Suppressor macrophage treated with lipopolysaccharide for 1 hour (primary cell): ENCODE measurements around the gene MIB2.

ENCODE experiments used
- DNase-seq, 3 donors: peaks; one replicate each; pipeline ENCODE4 v3.0.0-alpha.2; 2020 to 2022

MIB2 gene

DNA sequence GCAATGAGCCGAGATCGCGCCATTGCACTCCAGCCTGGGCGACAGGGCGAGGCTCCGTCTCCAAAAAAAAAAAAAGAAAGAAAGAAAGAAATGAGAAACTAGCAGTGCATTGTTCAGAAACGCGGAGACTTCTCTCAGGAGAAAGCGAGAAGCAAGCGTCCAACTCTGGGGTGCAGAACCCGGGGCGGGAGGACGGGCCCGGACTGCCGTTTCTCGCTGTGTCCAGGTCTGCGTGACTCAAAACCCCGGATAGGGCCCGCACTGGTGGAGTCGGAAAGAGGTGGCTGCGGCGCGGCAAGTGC lies 395 bp upstream of the MIB2 start:
- no peak for DNase-seq

DNA sequence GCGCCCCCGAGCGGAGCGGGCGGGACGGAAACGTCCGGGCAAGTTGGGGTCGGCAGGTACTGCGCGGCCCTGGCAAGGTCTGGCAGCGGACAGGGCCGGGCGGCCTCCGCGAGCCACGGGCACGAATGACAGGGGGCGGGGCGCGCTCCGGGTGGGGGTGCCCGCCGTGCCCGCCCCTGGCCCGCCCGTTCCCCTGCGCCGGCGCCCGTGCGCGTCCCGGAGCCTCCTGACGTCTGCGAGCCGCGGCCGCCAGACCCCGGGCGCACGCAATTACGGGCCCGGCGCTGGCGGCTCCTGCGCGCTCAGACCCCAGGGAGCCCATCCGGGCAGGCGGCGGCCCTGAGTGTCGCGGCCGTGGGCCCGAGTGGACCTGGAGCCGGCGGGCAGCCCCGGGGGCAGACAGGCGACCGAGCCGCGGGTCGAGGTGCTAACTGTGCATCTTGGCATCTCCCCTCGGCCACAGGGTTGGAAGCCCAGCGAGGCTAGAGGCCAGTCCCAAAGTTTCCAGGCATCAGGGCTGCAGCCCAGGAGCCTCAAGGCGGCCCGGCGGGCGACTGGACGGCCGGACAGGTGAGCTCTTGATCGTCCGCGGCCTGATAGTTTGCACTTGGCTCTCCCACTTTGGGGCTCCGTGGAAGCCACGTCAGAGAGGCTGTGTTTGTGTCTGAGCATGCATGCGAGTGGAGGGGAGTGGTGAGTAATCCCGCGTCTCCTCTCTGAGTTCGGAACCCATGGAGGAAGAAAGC lies 918 bp downstream of the MIB2 start:
- DNase-seq: peak; percentile 49 to 78 (median 51)

DNA sequence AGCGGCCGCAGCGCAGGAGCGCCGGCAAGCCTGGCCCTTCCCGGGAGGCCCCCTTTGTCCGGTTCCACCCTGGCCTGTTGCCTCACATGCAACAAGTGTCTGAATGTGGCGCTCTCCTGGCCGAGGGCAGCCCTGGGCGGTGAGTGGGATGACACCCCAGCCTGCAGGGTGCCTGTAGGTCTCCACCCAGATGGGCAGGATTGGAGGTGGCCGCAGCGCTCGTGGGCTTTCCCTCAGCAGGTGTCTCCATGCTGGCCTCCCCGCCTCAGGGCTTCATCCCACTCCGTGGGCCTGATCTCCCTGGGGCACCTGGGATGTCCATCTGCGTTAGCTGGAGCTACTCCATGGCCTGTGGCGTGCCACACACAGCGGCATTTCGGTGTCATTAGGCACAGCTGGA lies 1.5 kb downstream of the MIB2 start:
- no peak for DNase-seq

DNA sequence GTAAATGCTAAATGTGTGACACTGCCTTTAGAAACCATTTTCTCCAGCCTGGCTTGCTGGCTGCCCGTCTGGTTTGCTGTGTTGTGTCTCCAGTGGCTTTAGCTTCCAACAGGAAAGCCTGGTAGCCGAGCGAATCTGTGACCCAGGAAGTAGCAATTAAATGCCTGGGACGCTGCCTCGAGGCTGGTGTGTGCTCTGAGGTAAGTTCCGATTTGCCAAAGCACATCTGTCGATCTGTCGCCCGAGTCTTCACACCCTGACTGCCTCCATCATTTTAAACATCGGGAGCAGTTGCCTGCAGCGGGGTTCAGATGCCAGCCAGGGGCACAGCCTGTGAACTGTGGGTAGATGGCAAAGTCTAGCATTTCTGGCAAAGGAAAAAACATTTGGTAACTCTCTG lies 2.2 kb downstream of the MIB2 start:
- DNase-seq: no peak

DNA sequence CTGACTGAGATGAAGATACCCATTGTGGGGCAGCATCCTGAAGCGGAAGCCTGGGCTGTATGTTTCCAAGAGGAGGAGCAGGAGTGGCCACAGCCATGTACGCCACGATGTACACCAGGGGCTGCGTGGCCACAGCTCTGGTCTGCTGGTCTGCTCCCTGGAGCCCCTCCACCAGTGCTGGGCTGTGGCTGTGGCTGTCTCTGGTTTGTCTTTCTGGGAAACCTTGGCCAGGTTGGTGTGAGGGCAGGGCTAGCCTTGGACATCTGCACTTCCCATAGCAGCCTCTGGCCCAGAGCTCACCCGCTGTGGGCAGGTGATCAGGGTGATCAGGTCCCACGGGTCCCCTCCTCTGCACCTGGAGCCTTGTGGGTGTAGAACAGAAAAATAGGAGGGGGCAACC lies 2.6 kb downstream of the MIB2 start:
- DNase-seq: no peak

DNA sequence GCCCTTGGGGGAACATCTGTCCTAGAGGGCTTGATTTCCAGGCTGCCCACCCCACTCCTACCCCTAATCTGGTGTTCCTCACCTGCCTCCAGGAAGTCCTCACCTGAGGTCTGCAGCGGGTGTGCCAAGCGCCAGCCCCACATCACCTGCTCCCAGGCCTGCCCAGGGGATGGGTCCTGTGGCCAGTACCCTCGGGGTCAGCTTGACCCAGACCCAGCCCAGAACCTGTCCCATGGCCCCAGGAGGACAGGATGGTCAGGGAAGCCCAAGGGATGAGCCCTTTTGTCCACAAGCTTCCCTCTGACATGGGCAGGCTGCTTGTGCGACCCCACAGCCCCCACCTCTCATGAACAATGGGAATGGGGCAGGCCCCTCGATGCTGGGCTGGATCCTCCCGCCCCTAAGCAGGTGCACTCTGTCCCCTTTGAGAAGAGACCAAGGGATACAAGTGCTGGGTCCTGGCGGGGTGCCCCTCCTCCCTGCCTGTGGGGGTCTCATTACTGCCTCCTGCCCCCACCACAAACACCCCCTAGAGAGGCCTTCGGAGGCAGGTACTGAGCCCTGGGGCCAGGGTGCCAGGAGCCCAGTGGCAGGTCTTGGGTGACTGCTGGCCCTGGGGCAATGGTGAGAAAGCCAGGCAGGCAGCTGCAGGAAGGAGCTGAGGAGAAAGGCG lies 3.2 kb downstream of the MIB2 start:
- no peak for DNase-seq

DNA sequence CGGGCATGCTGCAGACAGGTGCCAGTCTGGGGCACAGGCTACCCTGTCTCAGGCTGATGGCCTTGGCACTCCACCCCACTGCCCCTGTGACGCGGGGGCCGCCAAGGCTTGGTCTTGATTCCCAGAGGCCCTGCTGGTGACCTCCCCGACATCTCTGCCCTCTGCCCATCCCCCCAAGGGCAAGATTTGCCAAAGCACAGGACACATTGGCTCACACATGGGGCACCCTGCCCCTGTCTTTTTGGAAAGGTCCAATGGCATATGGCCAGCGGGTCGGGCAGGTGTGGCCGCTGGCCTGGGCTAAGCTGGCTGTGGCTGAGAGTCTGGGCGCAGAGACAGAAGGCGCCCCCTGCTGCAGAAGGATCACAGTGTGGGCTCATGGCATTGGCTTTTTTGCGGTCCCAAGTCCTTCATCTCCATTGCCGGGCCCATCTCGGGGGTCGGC lies 4.6 kb downstream of the MIB2 start:
- peak; percentile 27 to 52 (median 32) for DNase-seq

DNA sequence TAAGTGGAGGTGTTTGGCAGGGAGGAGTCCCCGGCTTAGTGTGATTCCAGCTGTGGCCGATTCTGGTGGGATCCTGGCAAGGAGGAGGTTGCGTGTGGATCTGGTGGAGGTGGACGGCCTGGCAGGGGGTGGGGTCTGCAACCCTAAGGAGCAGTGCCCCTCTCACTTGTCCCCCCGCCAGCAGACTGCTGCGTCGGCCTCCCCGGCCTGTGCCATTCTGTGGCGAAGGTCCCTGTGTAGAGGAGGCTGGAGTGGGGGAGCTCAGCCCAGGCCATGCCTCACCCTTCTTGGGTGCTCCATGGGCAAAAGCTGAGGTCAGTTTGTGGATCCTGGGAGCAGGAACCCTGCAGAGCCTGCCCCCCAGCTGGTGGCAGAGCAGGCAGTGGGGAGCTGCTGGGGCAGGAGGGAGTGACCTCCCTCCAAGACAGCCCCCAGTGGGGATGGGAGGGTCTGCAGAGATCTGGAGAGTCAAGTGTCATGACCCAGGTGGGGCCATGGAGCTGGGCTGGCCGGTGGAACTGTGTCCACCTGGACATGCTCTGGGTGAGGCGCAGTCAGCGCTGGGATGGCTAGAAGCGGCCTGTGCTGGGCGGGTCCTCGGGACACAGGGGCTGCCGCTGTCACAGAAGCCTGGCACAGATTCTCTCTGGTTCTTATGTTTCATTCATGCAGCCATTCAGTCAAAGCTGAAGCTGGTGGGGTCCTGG lies 5.3 kb downstream of the MIB2 start:
- DNase-seq: no peak

DNA sequence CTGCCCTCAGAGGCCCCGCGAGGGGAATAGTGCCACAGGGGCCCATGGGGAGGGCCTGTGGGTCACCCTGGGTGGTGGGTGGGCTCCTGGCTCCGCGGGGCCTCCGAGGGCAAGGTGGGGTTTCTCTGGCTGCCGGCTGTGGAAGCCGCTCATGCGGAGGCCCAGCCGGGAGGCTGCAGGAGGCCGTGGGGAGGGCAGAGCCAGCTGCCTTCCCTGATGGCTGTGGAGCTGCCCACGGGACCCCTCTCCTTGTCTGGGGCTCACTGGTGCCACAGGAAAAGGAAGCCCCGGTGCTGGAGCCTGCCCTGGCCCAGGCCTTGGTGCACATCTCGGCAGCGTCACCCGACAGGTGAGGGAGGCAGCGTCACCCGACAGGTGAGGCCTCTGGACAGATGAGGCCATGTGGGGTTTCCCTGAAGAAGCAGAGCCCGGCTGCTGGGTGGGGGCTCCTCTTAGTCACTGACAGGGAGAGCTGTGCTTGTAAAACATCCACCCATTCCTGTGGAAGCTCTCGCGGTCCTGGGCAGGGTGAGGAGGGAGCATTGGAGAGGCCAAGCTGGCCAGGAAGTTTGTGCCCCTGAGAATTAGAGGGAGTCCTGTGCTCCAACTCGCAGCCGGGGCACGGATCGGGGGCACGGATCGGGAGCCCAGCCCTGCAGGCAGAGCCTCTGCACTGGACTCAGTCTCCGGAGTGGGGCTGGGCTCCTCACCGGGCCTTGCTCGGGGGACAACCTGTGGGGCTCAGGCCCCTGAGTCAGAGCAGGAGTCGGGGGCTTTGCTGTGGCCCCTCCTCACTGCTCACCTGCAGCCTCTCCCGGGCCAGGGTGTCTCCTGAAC lies 6.1 kb downstream of the MIB2 start:
- no peak for DNase-seq

DNA sequence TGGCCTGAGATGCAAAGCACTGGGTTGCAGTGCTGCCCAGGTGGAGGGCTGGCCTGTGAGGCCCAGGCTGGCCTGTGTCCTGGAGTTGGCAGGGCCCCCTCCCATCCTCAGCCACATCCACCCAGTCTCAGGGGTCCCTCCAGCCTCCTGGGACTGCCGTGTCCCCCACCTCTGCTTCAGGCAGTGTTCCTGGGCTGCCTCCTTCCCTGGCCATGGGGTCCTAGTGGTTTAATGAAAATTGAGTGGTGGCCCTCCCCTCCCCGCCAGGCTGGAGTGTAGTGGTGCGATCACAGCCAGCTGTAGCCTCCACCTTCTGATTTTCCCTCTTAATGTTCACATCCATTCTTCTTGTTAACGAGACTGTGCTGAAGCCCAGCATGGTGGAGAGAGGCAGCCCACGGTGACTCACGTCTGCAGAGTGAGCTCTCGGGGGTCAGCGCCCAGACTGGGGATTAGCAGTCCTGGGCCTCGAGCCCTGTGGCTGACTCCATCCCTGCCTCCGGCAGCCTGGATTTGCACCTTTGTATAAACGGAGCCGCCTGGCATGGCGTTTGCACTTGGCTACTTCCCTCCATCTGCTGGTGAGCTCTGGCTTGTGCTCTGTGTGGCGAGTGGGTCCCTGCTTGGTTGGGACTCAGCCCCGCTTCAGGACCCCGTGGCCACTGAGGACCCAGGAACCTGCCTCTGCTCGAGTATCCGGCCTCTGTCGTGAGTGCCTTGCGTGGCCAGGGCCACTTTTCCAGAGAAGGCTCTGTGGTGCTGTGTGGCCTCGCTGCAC lies 6.9 kb downstream of the MIB2 start:
- DNase-seq: no peak

DNA sequence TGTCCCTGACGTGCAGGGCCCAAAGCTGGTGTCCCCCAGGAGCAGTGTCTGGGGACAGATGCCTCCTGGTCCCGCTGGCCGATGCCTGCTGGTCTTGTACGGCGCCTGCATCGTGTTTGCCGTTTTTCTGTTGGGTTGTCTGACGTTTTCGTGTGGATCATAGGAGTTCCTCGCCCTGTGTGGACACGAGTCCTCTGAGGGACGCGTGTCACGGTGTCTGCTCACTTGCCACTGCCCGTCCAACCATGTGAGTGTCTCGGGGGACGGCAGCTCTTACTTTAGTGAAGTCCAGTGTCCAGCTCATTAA lies 7.4 kb downstream of the MIB2 start:
- no peak for DNase-seq

DNA sequence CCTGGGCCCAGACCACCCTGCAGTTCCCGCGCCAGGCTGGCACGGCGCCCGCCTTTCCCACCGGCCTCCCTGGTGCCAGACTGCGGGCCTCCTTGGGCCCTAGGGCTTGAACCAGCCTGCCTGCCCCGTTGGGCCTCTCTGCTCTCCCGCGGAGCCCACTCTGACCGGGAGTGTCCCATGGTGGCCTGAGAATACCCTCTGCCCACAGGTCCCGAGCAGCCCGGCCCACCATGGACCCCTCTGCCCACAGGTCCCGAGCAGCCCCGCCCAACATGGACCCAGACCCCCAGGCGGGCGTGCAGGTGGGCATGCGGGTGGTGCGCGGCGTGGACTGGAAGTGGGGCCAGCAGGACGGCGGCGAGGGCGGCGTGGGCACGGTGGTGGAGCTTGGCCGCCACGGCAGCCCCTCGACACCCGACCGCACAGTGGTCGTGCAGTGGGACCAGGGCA lies 7.9 kb downstream of the MIB2 start:
- DNase-seq: no peak

DNA sequence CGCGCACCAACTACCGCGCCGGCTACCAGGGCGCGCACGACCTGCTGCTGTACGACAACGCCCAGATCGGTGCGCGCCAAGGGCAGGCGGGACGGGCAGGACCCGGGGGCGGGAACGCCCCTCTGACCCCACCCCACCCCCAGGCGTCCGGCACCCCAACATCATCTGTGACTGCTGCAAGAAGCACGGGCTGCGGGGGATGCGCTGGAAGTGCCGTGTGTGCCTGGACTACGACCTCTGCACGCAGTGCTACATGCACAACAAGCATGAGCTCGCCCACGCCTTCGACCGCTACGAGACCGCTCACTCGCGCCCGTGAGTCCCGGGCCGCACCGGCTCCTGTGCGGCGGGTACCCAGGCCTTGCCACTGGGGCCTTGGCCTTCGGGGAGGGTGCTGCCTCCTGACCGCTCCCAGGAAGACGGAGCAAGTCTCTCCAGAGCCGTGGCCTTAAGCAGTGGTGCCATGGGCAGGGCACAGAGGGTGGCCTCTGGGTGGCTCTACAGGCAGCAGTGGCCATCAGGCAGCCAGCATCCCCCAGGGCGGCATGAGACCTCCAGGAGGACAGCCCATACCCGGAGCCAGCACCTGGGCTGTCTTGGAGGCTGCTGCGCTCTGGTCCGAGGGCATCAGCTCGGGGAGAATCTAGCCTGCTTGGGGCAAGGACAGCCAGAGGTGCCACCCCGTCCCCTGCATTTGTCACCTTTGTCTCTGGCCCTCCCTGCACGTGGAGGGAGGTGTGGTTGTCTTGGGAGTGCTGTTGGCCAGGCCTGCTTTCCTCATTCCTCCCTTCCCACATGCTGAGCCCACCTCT lies 8.5 kb downstream of the MIB2 start:
- no peak for DNase-seq

DNA sequence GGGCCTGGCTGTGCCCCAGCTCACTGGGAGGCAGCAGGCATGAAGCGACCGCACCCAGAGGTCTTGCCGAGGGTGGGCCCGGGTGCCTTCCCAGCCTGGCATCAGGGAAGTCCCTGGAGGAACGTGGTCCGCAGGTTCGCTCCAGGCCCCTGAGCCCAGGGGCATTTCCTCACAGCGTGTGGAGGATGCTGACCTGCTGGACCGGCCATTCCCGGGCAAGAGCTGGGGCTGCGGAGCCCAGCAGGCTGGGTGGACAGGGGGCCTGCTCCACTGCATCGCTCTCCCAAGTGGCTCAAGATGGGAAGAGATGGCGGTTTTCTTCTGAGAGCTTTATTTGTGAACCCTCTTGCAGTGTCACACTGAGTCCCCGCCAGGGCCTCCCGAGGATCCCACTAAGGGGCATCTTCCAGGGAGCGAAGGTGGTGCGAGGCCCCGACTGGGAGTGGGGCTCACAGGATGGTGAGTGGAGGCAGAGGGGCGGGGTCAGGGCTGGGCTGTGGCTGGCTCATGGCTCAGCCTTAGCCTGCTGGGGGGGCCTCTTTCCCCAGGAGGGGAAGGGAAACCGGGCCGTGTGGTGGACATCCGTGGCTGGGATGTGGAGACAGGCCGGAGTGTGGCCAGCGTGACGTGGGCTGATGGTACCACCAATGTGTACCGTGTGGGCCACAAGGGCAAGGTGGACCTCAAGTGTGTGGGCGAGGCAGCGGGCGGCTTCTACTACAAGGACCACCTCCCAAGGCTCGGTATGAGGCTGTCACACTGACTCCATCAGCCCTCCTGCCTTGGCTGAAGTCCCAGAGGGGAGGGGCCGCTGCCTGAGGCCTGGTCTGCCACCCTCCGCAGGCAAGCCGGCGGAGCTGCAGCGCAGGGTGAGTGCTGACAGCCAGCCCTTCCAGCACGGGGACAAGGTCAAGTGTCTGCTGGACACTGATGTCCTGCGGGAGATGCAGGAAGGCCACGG lies 9.4 kb downstream of the MIB2 start:
- no peak for DNase-seq

DNA sequence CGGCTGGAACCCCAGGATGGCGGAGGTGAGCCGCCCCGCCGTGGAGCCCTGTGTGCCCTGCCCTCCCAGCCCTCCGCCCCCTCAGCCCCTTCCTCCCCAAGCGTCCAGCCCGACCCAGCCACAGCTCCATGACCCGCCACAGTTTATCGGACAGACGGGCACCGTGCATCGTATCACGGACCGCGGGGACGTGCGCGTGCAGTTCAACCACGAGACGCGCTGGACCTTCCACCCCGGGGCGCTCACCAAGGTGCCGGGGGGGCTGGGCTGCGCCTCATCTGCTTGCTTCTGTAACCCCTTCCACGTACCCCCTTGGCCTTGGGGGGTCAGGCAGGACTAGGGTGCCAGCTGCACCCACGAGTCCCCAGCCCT lies 10.1 kb downstream of the MIB2 start:
- DNase-seq: no peak

DNA sequence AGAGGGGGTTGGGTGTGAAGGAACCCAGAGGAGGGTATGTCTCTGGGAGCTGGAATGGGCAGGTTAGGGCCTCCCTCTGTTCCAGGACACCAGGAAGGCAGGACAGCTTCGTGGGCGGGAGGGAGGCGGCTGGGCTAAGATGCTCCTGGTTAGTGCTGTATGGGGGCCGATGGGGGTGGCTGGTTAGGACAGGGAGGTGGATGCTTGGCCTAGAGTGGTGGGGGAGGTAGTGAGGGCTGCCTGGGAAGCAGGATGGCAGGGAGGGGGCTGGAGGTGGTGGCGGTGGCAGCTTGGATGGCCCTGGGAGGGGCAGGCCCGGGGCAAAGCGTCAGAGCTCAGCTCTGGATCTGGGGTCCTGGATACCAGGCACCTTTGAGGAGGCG lies 10.5 kb downstream of the MIB2 start:
- no peak for DNase-seq

DNA sequence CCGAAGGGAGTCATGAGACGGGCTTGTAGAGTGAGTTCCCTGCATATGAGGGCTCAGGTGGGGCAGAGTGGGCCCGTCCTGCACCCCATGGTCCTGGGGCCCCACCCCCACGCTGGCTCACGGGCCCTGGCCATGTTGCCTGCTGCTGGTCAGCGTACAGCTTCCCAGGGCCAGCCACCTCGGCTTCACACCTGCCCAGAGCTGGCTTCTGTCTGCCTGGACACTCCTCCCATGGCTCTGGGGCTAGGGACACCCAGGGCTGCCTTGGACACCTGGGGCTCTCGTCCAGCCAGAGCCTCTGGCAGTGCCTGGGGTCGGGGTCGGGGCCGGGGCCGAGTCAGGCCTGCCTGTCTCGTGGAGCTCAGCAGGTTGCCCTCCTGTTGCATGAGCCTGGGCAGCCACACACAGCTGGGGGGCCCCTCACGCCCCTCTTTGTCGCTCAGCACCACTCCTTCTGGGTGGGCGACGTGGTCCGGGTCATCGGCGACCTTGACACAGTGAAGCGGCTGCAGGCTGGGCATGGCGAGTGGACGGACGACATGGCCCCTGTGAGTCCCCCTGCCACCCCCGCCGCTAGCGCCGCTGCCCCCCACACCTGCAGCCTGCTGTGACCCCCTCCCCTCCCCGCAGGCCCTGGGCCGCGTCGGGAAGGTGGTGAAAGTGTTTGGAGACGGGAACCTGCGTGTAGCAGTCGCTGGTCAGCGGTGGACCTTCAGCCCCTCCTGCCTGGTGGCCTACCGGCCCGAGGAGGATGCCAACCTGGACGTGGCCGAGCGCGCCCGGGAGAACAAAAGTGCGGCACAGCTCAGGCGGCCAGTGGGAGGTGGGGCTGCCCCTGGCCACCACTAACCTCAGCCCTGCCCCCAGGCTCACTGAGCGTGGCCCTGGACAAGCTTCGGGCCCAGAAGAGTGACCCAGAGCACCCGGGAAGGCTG lies 11.2 kb downstream of the MIB2 start:
- DNase-seq: no peak

DNA sequence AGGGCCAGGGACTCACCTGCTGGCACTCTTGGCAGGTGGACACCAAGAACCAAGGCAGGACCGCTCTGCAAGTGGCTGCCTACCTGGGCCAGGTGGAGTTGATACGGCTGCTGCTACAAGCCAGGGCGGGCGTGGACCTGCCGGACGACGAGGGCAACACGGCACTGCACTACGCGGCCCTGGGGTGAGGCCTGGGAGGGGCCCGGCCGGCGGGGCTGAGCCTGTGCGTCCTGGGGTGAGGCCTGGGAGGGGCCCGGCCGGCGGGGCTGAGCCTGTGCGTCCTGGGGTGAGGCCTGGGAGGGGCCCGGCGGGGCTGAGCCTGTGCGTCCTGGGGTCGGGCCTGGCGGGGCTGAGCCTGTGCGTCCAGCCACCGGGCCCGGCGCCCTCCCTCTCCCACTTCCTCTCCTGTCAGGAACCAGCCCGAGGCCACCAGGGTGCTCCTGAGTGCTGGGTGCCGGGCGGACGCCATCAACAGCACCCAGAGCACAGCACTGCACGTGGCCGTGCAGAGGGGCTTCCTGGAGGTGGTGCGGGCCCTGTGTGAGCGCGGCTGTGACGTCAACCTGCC lies 12.0 kb downstream of the MIB2 start:
- no peak for DNase-seq
